ENCODE results near the gene FYB1.

Gene FYB1

GRCh38 chr5:39118638-39119037 is 100.7 kb downstream of the FYB1 start:
- no peak for DNase-seq (ENCODE audit: low read depth, low spot score)

GRCh38 chr5:39117401-39117800 is 102.0 kb downstream of the FYB1 start:
- DNase-seq (ENCODE audit: low read depth, low spot score) = no peak

- DNase-seq (ENCODE audit: low read depth, low spot score) = no peak
Measured at GRCh38 chr5:39116344-39117170, 102.8 kb downstream of the FYB1 start.

GRCh38 chr5:39115644-39116343 is 103.6 kb downstream of the FYB1 start:
- no peak for DNase-seq (ENCODE audit: low read depth, low spot score)

GRCh38 chr5:39114155-39114554 is 105.2 kb downstream of the FYB1 start:
- DNase-seq (ENCODE audit: low read depth, low spot score) = no peak

GRCh38 chr5:39113354-39113953 is 105.9 kb downstream of the FYB1 start:
- no peak for DNase-seq (ENCODE audit: low read depth, low spot score)

GRCh38 chr5:39109606-39110005 is 109.8 kb downstream of the FYB1 start:
- DNase-seq (ENCODE audit: low read depth, low spot score) = no peak

GRCh38 chr5:39108987-39109386 is 110.4 kb downstream of the FYB1 start:
- DNase-seq (ENCODE audit: low read depth, low spot score) = no peak

- DNase-seq (ENCODE audit: low read depth, low spot score) = no peak
Measured at GRCh38 chr5:39107350-39107749, 112.0 kb downstream of the FYB1 start.

GRCh38 chr5:39106322-39106721 is 113.0 kb downstream of the FYB1 start:
- no peak for DNase-seq (ENCODE audit: low read depth, low spot score)

GRCh38 chr5:39104221-39104620 is 115.1 kb downstream of the FYB1 start:
- DNase-seq (ENCODE audit: low read depth, low spot score) = no peak

- DNase-seq (ENCODE audit: low read depth, low spot score) = no peak
Measured at GRCh38 chr5:39102684-39103155, 116.6 kb downstream of the FYB1 start.

- no peak for DNase-seq (ENCODE audit: low read depth, low spot score)
Measured at GRCh38 chr5:39100851-39101396, 118.4 kb downstream of the FYB1 start.

GRCh38 chr5:39100301-39100850 is 119.0 kb downstream of the FYB1 start:
- no peak for DNase-seq (ENCODE audit: low read depth, low spot score)

- no peak for DNase-seq (ENCODE audit: low read depth, low spot score)
Measured at GRCh38 chr5:39099831-39100230, 119.5 kb downstream of the FYB1 start.

GRCh38 chr5:39093352-39093751 is 126.0 kb downstream of the FYB1 start:
- DNase-seq (ENCODE audit: low read depth, low spot score) = no peak

- DNase-seq (ENCODE audit: low read depth, low spot score) = no peak
Measured at GRCh38 chr5:39092581-39093351, 126.6 kb downstream of the FYB1 start.

GRCh38 chr5:39091940-39092580 is 127.3 kb downstream of the FYB1 start:
- no peak for DNase-seq (ENCODE audit: low read depth, low spot score)

GRCh38 chr5:39083968-39084367 is 135.4 kb downstream of the FYB1 start:
- DNase-seq (ENCODE audit: low read depth, low spot score) = no peak

- DNase-seq (ENCODE audit: low read depth, low spot score) = no peak
Measured at GRCh38 chr5:39082995-39083394, 136.4 kb downstream of the FYB1 start.

All from iPS DF 19.7 (cell line).